Spleen (tissue), 7 donors: ENCODE measurements around the gene FAM216B.

Experiments used
- CTCF ChIP-seq, 11 experiments: fragments of 200-600 bp in 7 of 11; fragments of 450-650 bp in 4 of 11; sonication (generic) in 4 of 11; IDR thresholded peaks in 8 of 11; conservative IDR thresholded peaks in 3 of 11; 1 replicate in 7 of 11; 2 replicates in 4 of 11; pipeline versions ENCODE4 v1.4.0 to v1.8.0; 2016 to 2021; ENCODE audit warnings: antibody characterized with exemption in 11 of 11, inconsistent platforms in 4 of 11, mild to moderate bottlenecking in 1 of 11
- POLR2A ChIP-seq, 3 donors: fragments of 450-650 bp; IDR thresholded peaks; one replicate each; pipeline ENCODE4 v1.5.1; 2017; ENCODE audit warnings: antibody characterized with exemption in 3 of 3, mild to moderate bottlenecking in 1 of 3
- POLR2AphosphoS5 ChIP-seq, 3 donors: sonication (generic); formaldehyde crosslinking; IDR thresholded peaks; one replicate each; pipeline ENCODE4 v1.5.1; 2017; ENCODE audit warnings: antibody characterized with exemption in 3 of 3
- donor health status: DM: no; HTN: no; CAD: no; lungs with moderate emphysema.
- donor health status: DM: no; HTN: no; CAD: no.
- donor health status: DM: no; HTN: no; CAD: no.

GRCh38 chr13:42753697-42754096 lies 27.7 kb upstream of the FAM216B start:
- no peak for TF ChIP-seq CTCF (IDR thresholded peaks at IDR 0.05 in 8 of 11, conservative IDR thresholded peaks at IDR 0.05 in 3 of 11)
- no peak for TF ChIP-seq POLR2AphosphoS5 (IDR thresholded peaks at IDR 0.05)
- no peak for TF ChIP-seq POLR2A (IDR thresholded peaks at IDR 0.05)
